K562 (cell line): ENCODE data around the gene PSMA7. TPM values are rescaled to one million over a fixed set of nuclear protein-coding genes. Genes with fewer than 3 reads are reported as not detected.

Experiments used
- CBFA2T2 ChIP-seq: fragments of 450-650 bp; conservative IDR thresholded peaks from 2 replicates; pipeline ENCODE4 v1.6.1; 2017; ENCODE audit warnings: mild to moderate bottlenecking
- CREM ChIP-seq: IDR thresholded peaks from 2 replicates; pipeline ENCODE4 v1.6.1; 2014; ENCODE audit warnings: antibody characterized with exemption, low read depth
- MCM5 ChIP-seq: fragments of 450-650 bp; IDR thresholded peaks from 2 replicates; pipeline ENCODE4 v1.6.1; 2016; ENCODE audit warnings: low read depth
- SMARCE1 ChIP-seq: fragments of 450-650 bp; IDR thresholded peaks from 2 replicates; pipeline ENCODE4 v1.7.1; 2016; ENCODE audit warnings: mild to moderate bottlenecking
- ZNF274 ChIP-seq: IDR thresholded peaks from 2 replicates; pipeline ENCODE4 v1.6.1; 2011; ENCODE audit warnings: low read depth, mild to moderate bottlenecking, low read length, moderate library complexity, borderline replicate concordance
- polyA plus RNA-seq, 8 experiments: library from polyadenylated mRNA; depleted of rRNA in 4 of 8; stranded (reverse) in 5 of 8; unstranded in 3 of 8; fragments of >200 nt; fragmentation: Nextera tagmentation in 2 of 8; fragmentation: Illumina TruSeq in 1 of 8; extraction: Ambion mirVana in 2 of 8; extraction: Trizol in 1 of 8; gene quantifications; 2 replicates each; pipeline versions ENCODE4 v1.2.1 to v1.2.3, GENCODE V29; 2011 to 2014; ENCODE audit warnings: inconsistent platforms in 1 of 8, missing spikeins in 1 of 8
- total RNA-seq, 7 experiments: library from RNA; depleted of rRNA in 6 of 7; stranded (reverse); fragments of >200 nt in 6 of 7; fragmentation: Illumina TruSeq in 2 of 7; extraction: Trizol in 2 of 7; gene quantifications; 2 replicates each; pipeline versions ENCODE4 v1.2.1 to v1.2.3, GENCODE V29; 2011 to 2021; ENCODE audit warnings: low replicate concordance in 1 of 7
- TF ChIP-seq, protein P1 (sequence below): sonication (generic); formaldehyde crosslinking; IDR thresholded peaks from 2 replicates; pipeline ENCODE4 v1.8.0; 2022; ENCODE audit warnings: mild to moderate bottlenecking, missing genetic modification reagents
- TF ChIP-seq, protein P2 (sequence below): sonication (generic); formaldehyde crosslinking; IDR thresholded peaks from 2 replicates; pipeline ENCODE4 v1.8.0; 2022; ENCODE audit warnings: mild to moderate bottlenecking, low read depth, missing genetic modification reagents
- TF ChIP-seq, protein P3 (sequence below): fragments of 200-600 bp; sonication (generic); IDR thresholded peaks from one replicate; pipeline ENCODE4 v1.6.1; 2012; ENCODE audit warnings: mild to moderate bottlenecking, low read depth, low read length, inconsistent platforms
- TF ChIP-seq, protein P4 (sequence below), 3 experiments: fragments of 200-800 bp in 1 of 3; fragments of 250-450 bp in 1 of 3; fragments of 450-650 bp in 1 of 3; sonication (Bioruptor Pico) in 1 of 3; sonication (Bioruptor generic) in 1 of 3; formaldehyde crosslinking in 1 of 3; IDR thresholded peaks; 2 replicates each; pipeline versions ENCODE4 v1.6.1 to v1.8.0; 2016 to 2022; ENCODE audit warnings: mild to moderate bottlenecking in 2 of 3, missing genetic modification characterization in 2 of 3, missing compliant biosample characterization in 1 of 3, moderate library complexity in 1 of 3

PSMA7 gene
- total and polyA plus RNA-seq, 9 of the 15 experiments (the other 6 are each of a cell fraction or from before 2014, with no cell fraction given), result 257 to 510 (median 393) TPM

DNA sequence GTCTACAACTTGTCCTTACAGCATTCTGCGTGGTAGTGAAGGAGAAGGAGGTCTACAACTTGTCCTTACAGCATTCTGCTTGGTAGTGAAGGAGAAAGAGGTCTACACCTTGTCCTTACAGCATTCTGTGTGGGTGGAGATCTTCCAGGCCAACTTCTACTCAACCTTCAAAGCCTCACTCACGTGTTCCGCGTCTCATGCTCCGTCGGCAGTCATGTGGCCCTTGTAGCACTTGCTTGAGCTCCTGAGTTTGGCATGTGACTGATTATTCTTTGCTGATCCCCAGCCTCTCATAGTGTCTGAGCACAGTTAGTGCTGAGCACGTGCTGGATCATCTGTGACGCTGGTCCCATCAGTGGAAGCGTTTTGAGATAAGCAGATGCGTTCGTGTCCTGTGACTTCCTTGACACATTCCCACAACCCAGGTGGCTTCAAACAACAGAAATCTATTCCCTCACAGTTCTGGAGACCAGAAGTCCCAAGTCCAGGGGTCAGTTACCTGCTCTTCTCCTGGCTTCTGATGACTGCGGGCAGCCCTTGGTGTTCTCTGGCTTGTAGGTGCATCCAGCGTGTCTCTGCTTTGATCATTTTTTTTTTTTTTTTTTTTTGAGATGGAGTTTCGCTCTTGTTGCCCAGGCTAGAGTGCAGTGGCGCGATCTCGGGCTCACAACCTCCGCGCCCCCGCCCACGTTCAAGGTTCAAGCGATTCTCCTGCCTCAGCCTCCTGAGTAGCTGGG lies 3.0 kb upstream of the PSMA7 start (continued):
- TF ChIP-seq, protein P1, sequence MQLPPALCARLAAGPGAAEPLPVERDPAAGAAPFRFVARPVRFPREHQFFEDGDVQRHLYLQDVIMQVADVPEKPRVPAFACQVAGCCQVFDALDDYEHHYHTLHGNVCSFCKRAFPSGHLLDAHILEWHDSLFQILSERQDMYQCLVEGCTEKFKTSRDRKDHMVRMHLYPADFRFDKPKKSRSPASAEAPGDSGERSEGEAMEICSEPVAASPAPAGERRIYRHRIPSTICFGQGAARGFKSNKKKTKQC (CRISPR knock-in tag), result peak; percentile 72; the same call in 1 of the 2 replicates
- no peak for TF ChIP-seq ZNF274
- peak; percentile 86 for TF ChIP-seq CBFA2T2
- TF ChIP-seq, protein P2, sequence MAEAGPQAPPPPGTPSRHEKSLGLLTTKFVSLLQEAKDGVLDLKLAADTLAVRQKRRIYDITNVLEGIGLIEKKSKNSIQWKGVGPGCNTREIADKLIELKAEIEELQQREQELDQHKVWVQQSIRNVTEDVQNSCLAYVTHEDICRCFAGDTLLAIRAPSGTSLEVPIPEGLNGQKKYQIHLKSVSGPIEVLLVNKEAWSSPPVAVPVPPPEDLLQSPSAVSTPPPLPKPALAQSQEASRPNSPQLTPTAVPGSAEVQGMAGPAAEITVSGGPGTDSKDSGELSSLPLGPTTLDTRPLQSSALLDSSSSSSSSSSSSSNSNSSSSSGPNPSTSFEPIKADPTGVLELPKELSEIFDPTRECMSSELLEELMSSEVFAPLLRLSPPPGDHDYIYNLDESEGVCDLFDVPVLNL (CRISPR knock-in tag), result no peak
- peak; percentile 83 for TF ChIP-seq CREM
- TF ChIP-seq, protein P3, sequence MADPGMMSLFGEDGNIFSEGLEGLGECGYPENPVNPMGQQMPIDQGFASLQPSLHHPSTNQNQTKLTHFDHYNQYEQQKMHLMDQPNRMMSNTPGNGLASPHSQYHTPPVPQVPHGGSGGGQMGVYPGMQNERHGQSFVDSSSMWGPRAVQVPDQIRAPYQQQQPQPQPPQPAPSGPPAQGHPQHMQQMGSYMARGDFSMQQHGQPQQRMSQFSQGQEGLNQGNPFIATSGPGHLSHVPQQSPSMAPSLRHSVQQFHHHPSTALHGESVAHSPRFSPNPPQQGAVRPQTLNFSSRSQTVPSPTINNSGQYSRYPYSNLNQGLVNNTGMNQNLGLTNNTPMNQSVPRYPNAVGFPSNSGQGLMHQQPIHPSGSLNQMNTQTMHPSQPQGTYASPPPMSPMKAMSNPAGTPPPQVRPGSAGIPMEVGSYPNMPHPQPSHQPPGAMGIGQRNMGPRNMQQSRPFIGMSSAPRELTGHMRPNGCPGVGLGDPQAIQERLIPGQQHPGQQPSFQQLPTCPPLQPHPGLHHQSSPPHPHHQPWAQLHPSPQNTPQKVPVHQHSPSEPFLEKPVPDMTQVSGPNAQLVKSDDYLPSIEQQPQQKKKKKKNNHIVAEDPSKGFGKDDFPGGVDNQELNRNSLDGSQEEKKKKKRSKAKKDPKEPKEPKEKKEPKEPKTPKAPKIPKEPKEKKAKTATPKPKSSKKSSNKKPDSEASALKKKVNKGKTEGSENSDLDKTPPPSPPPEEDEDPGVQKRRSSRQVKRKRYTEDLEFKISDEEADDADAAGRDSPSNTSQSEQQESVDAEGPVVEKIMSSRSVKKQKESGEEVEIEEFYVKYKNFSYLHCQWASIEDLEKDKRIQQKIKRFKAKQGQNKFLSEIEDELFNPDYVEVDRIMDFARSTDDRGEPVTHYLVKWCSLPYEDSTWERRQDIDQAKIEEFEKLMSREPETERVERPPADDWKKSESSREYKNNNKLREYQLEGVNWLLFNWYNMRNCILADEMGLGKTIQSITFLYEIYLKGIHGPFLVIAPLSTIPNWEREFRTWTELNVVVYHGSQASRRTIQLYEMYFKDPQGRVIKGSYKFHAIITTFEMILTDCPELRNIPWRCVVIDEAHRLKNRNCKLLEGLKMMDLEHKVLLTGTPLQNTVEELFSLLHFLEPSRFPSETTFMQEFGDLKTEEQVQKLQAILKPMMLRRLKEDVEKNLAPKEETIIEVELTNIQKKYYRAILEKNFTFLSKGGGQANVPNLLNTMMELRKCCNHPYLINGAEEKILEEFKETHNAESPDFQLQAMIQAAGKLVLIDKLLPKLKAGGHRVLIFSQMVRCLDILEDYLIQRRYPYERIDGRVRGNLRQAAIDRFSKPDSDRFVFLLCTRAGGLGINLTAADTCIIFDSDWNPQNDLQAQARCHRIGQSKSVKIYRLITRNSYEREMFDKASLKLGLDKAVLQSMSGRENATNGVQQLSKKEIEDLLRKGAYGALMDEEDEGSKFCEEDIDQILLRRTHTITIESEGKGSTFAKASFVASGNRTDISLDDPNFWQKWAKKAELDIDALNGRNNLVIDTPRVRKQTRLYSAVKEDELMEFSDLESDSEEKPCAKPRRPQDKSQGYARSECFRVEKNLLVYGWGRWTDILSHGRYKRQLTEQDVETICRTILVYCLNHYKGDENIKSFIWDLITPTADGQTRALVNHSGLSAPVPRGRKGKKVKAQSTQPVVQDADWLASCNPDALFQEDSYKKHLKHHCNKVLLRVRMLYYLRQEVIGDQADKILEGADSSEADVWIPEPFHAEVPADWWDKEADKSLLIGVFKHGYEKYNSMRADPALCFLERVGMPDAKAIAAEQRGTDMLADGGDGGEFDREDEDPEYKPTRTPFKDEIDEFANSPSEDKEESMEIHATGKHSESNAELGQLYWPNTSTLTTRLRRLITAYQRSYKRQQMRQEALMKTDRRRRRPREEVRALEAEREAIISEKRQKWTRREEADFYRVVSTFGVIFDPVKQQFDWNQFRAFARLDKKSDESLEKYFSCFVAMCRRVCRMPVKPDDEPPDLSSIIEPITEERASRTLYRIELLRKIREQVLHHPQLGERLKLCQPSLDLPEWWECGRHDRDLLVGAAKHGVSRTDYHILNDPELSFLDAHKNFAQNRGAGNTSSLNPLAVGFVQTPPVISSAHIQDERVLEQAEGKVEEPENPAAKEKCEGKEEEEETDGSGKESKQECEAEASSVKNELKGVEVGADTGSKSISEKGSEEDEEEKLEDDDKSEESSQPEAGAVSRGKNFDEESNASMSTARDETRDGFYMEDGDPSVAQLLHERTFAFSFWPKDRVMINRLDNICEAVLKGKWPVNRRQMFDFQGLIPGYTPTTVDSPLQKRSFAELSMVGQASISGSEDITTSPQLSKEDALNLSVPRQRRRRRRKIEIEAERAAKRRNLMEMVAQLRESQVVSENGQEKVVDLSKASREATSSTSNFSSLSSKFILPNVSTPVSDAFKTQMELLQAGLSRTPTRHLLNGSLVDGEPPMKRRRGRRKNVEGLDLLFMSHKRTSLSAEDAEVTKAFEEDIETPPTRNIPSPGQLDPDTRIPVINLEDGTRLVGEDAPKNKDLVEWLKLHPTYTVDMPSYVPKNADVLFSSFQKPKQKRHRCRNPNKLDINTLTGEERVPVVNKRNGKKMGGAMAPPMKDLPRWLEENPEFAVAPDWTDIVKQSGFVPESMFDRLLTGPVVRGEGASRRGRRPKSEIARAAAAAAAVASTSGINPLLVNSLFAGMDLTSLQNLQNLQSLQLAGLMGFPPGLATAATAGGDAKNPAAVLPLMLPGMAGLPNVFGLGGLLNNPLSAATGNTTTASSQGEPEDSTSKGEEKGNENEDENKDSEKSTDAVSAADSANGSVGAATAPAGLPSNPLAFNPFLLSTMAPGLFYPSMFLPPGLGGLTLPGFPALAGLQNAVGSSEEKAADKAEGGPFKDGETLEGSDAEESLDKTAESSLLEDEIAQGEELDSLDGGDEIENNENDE, result no peak
- TF ChIP-seq, protein P4, sequence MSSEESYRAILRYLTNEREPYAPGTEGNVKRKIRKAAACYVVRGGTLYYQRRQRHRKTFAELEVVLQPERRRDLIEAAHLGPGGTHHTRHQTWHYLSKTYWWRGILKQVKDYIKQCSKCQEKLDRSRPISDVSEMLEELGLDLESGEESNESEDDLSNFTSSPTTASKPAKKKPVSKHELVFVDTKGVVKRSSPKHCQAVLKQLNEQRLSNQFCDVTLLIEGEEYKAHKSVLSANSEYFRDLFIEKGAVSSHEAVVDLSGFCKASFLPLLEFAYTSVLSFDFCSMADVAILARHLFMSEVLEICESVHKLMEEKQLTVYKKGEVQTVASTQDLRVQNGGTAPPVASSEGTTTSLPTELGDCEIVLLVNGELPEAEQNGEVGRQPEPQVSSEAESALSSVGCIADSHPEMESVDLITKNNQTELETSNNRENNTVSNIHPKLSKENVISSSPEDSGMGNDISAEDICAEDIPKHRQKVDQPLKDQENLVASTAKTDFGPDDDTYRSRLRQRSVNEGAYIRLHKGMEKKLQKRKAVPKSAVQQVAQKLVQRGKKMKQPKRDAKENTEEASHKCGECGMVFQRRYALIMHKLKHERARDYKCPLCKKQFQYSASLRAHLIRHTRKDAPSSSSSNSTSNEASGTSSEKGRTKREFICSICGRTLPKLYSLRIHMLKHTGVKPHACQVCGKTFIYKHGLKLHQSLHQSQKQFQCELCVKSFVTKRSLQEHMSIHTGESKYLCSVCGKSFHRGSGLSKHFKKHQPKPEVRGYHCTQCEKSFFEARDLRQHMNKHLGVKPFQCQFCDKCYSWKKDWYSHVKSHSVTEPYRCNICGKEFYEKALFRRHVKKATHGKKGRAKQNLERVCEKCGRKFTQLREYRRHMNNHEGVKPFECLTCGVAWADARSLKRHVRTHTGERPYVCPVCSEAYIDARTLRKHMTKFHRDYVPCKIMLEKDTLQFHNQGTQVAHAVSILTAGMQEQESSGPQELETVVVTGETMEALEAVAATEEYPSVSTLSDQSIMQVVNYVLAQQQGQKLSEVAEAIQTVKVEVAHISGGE (CRISPR knock-in tag; IDR thresholded peaks at IDR 0.05), result 0 out of 6 replicates have a peak, but pooled peaks of 1 of the 3 experiments have one; percentile 23
- TF ChIP-seq SMARCE1, result peak; percentile 31; the same call in 1 of the 2 replicates
- TF ChIP-seq MCM5, result no peak
